NCI-H2081 (cell line): ENCODE measurements around the gene RNF13.
"Not testable (repeated sequence)": the region's sequence is repeated elsewhere in the genome, so short reads cannot be mapped to it uniquely, and the experiment has no call there.

Source experiments
- DNase-seq, 2 experiments: peaks; one replicate each; lab custom pipeline; 2025; lab: John Stamatoyannopoulos, UW

The RNF13 gene

DNA sequence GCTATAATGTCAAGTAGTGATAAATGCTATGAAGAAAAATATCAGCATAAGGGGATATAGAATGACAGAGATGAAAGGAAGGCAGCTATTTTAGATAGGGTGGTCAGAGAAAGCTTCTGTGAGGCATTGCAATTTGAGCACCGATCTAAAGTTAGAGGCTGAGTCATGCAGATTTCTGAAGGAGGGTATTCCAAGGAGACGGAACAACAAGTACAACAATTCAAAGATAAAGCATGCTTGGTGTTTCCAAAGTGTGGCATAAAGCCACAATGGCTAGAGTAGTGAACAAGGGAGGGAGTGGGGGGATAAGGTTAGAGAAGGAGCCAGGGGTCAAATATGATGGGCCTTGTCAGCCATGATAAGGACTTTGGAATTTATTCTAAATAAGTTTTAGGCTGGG, 85.8 kb downstream of the RNF13 start:
- DNase-seq, result no peak

DNA sequence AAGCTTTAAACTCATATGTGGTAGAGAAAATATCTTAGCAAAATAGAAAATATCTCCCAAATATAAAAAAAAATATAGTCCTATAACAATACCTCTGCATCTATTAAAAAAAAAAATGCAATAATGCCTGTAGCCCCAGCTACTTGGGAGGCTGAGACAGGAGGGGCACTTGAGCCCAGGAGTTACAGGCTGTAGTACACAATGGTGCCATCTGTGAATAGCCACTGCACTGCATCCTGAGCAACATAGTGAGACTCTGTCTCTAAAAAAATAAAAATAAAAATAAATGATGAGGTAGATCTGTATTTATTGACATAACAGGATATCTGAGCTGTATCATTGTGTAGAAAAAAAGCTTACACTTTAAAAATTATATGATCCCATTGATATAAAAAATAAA, 87.3 kb downstream of the RNF13 start:
- DNase-seq, result no peak

DNA sequence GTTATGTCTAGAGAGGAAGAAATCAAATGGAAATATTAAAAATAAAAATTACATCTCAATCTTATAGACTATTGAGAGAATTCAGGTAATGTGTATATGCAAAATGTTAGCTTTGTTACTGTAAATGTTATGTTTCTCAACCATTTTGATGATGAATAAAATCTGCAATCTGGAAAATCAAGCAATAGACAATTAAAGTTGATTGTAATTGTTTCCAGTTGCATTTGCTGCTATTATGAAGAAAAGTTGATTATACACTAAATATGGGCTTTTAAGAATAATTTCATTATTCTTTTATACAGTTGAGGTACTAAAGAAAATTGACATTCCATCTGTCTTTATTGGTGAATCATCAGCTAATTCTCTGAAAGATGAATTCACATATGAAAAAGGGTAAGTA, 88.8 kb downstream of the RNF13 start:
- DNase-seq, result no peak

DNA sequence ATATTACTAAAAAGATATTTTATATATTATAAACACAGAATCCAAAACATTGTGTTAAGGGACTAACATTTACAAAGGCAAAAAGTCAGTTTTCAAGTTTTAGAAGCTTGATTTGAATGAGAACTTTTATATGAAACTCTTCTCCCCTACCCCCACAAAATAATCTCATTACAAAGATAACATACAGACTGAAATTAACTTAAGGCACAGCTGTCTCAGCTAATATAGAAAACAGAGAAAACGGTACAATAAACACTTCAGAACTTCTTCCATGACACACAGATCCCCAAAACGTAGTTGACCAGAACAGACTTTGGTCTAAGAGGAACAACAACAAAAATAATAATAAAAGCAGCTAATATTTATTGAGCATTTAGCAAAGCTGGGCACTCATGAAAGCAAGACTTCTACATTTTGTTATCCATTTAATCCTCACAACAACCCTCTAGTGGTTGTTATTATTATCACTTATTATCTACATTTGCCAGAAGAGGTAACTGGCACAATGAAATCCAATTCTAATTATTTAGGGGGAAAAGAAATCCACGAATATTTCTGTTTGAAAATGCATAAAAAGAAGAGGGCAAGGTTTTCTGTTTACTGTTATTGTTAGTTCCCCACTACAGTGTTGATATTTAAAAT, 89.6 kb downstream of the RNF13 start:
- DNase-seq, result no peak

DNA sequence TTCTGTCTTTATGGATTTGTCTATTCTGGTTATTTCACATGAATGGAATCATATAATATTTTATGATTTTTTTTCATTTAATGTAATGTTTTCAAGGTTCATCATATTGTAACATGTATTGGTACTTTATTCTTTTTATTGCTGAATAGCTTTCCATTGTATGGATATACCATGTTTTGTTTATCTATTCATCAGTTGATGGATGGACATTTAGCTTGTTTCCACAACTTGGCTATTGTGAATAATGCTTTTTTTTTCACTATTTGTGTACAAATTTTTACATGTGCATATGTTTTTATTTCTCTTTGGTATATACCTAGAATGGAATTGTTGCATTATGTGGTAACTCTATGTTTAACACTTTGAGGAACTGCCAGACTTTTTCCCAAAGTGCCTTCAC, 93.0 kb downstream of the RNF13 start:
- DNase-seq, result no peak

DNA sequence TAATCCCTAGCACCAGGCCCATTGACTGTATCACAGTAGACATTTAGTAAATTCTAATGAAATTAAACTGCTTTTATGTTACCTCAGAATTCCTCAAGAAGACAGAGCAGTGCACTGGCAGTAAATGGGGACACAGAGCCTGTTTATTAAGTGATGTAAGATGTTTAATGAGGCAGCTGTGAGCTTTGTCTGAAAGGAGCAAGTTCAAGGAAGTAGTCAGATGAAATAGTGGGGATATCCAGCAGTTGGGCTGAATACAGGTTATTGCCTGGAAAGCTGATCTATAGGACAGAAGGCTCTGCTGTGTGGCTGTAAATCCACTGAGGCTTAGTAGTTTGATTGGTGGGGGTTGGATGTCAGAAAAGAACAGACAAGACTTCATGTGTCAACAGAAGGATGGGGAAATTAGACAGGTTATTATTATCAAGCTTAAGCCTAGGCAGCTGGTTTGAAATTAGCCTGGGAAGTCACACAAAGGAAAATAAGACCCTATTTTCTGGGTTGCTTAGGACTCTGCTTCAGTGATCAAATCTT, 95.5 kb downstream of the RNF13 start:
- DNase-seq, result no peak

DNA sequence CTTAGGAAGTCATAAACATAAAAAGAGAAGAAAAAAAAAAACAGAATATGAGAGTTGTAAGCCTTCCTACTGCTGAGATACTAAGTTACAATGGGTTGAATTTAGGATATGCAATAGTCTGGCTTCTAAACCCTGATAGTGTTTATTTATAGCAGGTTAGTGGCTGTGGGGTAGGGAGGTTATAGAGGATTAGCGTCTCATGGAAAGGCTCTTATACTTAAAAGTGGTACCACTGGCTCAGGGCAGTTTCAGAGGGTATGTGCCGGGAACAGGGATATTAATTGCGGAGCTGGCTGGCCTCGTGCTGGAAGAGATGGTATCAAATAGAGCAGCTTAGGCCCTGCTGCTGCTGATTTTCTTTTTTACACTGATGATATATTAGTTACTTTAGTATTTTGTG, 96.9 kb downstream of the RNF13 start:
- no peak for DNase-seq

DNA sequence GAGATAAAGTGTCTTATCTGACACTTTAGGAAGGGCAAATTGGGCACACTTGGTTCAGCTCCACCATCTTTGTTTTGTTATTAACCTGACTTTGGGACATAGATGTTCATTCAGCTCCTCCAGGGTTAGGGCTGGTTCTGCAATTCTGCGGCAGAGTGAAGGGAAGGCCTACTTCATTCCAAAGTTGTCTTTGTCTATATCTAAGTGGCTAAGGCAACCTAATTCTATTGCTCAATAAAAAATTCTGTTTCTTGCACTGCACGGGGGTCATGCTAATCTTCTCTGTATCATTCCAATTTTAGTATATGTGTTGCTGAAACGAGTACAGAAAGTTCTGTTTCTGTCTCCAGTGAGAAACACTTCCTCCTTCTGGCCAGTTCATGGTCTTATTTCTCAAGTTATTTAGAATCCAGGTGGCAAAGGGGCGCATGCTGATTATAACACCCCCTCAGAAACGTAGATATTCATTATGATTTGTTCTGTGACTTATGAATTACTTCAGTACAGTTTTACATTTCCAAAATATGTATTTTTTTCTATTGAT, 104.2 kb downstream of the RNF13 start:
- no peak for DNase-seq

DNA sequence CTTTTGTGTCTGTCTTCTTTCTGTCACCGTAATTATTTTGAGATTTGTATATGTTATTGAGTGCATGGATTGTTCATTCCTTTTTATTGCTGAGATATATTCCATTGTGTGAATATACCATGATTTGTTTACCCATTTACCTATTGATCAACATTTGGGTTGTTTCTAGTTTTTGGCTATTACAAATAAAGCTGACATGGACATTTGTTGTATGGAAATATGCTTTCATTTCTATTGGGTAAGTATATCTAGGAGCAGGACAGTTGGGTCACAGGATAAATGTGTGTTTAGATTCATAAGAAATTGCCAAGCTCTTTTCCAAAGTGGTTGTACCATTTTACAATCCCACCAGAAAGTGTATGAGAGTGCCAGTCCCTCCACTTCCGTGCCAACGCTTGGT, 106.5 kb downstream of the RNF13 start:
- no peak for DNase-seq

DNA sequence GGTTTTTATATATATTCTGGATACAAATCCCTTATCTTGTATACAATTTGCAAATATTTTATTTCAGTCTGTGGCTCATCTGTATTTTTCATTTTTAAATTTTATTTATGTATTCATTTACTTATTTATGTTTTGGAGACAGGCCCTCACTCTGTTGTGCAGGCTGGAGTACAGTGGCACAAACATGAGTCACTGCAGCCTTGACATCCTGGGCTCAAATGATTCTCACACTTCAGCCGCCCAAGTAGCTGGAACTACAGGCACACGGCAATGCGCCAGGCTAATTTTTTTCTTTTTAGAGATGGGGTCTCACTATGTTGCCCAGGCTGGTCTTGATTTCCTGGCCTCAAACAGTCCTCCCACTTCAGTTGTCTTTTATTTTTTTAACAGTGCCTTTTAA, 107.1 kb downstream of the RNF13 start:
- DNase-seq, result no peak

DNA sequence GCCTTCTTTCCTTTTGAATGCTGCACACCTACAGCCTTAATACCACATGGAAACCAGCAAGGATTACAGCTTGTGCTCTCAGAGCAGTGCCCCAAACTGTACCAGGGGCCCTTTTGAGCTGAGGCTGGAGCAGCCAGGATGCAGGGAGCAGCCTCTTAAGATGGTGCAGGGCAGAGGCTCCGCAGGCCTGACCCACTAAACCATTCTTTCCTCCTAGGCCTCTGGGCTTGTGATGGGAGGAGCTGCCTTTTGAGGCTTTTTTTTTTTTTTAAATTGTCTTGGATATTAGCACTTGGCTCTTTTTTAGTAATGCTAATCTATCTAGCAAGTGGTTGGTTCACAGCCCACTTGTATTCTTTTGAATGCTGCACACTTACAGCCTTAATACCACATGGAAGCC, 120.0 kb downstream of the RNF13 start:
- no peak for DNase-seq

DNA sequence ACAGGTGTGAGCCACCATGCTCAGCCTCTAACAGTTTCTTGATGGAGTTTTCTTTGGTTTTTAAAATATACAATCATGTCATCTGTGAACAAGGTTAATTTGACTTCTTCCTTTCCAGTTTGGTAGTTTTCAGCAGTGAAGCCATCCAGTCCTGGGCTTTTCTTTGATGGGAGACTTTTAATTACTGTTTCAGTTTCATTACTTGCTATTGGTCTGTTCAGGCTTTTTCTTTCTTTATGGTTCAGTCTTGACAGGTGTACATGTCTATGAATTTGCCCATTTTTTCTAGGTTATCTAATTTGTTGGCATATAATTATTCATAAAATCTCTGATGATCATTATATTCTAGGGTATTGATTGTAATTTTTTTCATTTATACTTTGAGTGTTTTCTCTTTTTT, 120.8 kb downstream of the RNF13 start:
- DNase-seq, result no peak

DNA sequence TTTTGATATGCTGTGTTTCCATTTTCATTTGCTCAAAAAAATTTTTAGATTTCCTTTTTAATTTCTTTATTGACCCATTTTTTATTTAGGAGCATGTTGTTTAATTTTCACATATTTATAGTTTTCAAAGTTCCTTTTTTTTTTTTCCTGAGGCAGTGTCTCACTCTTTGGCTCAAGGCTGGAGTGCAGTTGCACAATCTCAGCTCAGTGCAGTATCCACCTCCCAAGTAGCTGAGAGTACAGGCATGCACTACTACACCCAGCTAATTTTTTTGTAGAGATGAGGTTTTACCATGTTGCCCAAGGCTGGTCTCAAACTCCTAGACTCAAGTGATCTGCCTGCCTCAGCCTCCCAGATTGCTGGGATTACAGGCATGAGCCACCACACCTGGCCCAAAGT, 121.5 kb downstream of the RNF13 start:
- no peak for DNase-seq

DNA sequence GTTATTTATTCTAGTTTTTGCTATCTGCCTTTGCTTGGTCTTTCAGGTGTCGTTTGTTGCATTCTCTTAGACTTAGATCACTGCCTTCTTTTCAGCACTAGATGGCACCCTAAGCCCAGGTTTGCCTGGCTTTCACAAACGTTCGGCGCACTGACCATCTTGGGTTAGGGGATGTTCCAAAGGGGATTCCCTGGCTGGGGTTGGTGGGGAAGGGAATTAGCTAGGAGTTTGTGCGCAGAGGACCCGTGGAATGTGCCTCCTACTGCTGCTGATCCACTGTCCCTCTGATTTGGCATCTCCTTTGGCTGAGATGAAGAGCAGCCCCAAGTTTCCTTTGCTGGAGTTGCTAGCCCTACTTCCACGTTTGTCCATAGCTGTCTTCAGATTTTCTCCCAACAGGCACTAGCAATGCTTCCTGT, 123.8 kb downstream of the RNF13 start:
- peak; percentile 72 to 79 for DNase-seq

DNA sequence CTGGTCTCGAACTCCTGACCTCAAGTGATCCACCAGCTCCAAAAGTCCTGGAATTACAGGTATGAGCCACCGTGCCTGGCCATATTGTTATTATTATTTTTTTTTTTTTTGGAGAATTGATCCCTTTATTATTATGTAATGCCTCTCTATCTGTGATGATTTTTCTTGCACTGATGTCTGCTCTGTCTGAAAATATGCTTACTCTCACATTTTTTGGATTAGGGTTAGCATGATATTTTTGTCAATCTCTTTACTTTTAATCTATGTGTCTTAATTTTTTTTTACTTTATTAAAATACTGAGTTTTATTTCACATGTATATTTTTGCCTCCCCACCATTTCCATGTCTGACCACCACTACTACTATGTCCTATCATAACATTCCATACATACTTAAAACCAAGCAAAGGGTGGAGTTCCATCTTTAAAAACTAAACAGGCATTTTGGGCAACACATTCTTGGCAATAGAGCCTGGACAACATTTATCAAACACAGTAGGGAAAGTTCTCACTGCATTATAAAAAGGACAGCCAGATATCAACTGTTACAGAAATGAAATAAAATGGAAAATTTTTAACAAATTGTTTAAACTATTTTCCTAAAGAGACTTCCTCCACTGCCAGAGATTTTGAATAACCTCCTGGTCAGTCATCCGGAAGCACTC, 125.5 kb downstream of the RNF13 start:
- DNase-seq, result not testable (repeated sequence)

DNA sequence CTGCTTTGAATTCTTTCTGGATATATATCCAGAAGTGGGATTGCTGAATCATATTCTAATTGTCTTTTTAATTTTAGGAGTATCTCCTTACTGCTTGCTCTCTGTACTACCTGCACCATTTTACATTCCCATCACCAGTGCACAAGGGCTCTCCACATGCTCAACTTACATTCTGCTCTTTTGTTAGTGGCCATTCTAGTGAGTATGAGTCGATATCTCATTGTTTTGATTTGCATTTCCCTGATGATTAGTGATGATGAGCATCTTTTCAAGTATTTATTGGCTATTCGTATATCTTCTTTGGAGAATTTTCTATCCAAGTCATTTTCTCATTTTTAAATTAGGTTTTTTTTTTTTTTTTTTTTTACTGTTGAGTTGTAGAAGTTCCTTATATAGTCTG, 128.2 kb downstream of the RNF13 start:
- DNase-seq, result no peak

DNA sequence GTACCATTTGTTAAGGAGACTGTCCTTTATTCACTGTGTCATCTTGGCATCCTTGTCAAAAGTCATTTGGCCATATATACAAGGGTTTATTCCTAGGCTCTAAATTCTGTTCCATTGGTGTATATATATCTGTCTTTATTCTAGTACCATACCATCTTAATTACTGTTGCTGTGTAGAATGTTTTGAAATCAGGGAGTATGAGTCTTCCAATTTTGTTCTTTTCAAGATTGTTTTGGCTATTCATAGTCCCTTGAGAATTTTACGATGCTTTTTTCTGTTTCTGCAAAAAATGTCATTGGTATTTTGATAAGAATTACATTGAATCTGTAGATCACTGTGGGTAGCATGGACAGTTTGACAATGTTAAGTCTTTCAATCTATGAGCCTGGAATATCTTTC, 128.9 kb downstream of the RNF13 start:
- no peak for DNase-seq

DNA sequence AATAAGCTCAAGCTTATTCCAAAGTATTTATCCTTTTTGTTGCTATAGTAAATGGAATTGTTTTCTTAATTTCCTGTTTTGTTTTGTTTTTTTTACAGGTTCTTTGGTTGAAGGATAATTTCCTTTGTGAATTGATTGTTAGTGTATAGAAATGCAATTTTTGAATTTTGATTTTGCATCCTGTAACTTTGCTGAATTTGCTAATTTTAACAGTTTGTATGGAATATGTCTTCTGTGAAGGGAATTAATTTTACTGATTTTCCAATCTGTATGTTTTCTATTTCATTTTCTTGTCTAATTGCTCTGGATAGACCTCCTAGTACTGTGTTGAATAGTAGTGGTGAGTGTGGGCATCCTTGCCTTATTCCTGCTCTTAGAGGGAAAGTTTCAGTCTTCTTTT, 129.4 kb downstream of the RNF13 start:
- DNase-seq, result no peak

DNA sequence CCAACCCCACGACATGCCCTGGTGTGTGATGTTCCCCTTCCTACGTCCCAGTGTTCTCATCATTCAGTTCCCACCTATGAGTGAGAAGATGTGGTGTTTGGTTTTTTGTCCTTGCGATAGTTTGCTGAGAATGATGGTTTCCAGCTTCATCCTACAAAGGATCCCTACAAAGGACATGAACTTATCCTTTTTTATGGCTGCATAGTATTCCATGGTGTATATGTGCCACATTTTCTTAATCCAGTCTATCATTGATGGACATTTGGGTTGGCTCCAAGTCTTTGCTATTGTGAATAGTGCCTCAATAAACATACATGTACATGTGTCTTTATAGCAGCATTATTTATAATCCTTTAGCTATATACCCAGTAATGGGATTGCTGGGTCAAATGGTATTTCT, 131.0 kb downstream of the RNF13 start:
- DNase-seq, result not testable (repeated sequence)

DNA sequence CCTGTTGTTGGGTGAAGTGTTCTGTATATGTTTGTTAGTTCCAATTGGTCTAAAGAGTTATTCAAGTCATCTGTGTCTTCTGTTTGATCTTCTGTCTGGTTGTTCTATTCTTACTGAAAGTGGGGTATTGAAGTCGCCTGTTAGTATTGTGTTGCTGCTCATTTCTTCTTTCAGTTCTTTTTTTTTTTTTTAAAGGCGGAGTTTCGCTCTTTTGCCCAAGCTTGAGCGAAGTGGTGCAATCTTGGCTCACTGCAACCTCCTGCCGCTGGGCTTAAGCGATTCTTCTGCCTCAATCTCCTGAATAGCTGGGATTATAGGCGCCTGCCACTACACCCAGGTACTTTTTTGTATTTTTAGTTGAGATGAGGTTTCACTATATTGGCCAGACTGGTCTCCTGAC, 134.2 kb downstream of the RNF13 start:
- no peak for DNase-seq

DNA sequence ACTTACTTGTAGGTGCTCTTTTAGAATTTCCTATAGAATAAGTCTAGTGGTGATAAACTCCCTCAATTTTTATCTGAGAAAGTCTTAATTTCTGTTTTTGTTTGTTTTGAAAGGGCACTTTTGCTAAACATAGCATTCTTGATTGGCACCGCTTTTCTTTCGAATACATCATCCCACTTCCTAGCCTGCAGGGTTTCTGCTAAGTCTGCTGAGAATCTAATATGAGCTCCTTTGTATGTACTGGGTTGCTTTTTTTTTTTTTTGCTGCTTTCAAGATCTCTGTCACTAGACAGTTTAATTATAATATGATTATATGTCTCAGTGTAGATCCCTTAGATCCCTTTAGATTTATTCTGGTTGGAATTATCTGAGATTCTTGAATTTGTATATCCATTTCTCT, 136.2 kb downstream of the RNF13 start:
- DNase-seq, result no peak

DNA sequence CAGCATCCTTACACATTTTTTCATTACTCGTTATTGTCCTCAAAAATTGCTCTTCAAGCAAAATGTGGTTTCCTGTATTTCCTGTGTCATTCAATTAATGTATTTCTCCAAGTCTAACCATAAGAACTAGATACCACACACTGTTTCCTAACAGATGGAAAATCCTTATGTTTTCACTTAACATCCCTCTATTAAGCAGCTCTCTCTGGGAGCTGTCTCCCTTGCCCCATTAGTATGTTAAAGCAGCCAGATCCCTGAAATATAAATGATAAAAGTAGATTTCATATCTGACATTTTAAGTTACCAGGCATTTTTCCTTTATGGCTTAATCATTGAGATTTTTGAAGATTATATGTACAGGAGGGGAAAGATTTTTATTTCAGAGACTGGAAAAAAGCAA, 141.8 kb downstream of the RNF13 start:
- no peak for DNase-seq

DNA sequence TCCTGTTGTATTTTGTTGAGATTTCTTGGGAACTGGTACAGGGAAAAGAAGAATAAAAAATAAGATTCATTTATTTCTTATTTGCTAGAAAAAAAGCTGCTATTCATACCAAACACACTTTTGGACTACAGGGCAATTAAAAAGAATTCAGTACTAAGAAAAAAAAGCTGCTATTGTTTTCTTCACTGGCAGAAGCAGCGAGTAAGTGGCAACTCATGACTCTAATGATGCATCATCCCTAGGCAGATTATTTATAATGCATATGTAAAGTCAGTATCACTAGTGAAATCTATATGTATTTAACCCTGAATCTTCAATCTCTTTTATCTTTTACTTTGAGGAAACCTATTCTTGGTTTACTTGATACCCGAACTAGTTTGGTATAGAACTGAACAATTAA, 142.4 kb downstream of the RNF13 start:
- DNase-seq, result no peak
